OCI-LY3 (cell line): ENCODE data around the gene PAMR1.

ENCODE experiments used
- CTCF ChIP-seq: fragments of 200-600, 300-600 bp; sonication (generic); IDR thresholded peaks from 2 replicates; pipeline ENCODE4 v1.5.1; 2014; ENCODE audit warnings: antibody characterized with exemption, low read length, low read depth
- EZH2phosphoT487 ChIP-seq: fragments of 200-600 bp; shearing (Covaris generic); IDR thresholded peaks from 2 replicates; pipeline ENCODE4 v1.6.1; 2018; ENCODE audit warnings: antibody characterized with exemption, mixed run types, low read depth

DNA sequence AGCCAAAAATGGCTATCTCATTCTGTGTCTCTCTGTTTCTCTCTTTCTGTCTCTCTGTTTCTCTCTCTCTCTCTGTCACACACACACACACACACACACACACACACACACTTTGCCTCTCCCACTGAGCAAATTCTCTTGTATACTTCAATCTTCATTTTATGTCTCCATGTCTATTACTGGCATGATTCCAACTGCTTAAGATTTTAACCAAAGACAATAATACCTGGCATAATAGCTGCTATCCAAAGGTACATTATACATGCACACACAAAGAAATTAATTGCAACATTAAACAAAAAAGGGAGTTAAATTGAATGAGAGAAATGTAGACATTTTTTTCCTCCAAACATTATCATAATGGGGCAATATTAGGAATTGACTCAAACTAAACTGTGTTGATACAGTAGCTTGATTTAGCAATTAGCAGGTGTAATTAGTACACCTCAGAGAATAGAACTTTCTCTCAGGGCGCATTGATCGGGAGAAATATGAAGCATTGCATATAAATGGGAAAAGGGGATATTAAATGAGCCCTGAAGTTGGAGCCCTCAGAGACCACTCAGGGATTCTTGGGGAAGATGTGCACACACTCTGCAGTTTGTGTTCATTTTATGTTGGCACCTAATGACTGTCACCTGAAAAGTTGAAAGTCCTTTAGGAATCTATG, 88.7 kb downstream of the PAMR1 start:
- TF ChIP-seq CTCF (no peak), EZH2phosphoT487 (no peak)
